Spleen (tissue), 11 donors: Measurements from ENCODE around the gene CEP128. TPM values are rescaled to one million over a fixed set of nuclear protein-coding genes. Genes with fewer than 3 reads are reported as not detected.

ENCODE experiments used
- DNase-seq: peaks from one replicate; pipeline ENCODE4 v3.0.0-alpha.2; 2020
- H3K27ac ChIP-seq, 8 donors: fragments of 200-600 bp; sonication (generic) in 7 of 8; 1 replicate in 4 of 8; 2 replicates in 4 of 8; pipeline versions ENCODE4 v1.5.0 to v1.8.0; 2016 to 2021; ENCODE audit warnings: inconsistent platforms in 4 of 8, mild to moderate bottlenecking in 4 of 8, moderate library complexity in 1 of 8
- H3K27me3 ChIP-seq, 7 donors: fragments of 200-600 bp; sonication (generic) in 6 of 7; replicated peaks in 1 of 7; 1 replicate in 4 of 7; 2 replicates in 3 of 7; pipeline versions ENCODE4 v1.5.0 to v1.8.0; 2016 to 2021; ENCODE audit warnings: inconsistent platforms in 3 of 7, mild to moderate bottlenecking in 1 of 7
- H3K36me3 ChIP-seq, 6 donors: fragments of 200-600 bp; sonication (generic) in 5 of 6; 1 replicate in 4 of 6; 2 replicates in 2 of 6; pipeline versions ENCODE4 v1.5.0 to v1.8.0; 2016 to 2021; ENCODE audit warnings: inconsistent platforms in 2 of 6
- H3K4me1 ChIP-seq, 6 donors: fragments of 200-600 bp; sonication (generic) in 5 of 6; 1 replicate in 3 of 6; 2 replicates in 3 of 6; pipeline versions ENCODE4 v1.5.0 to v1.8.0; 2016 to 2021; ENCODE audit warnings: inconsistent platforms in 3 of 6
- H3K4me3 ChIP-seq, 8 donors: fragments of 200-600 bp; sonication (generic) in 7 of 8; 1 replicate in 4 of 8; 2 replicates in 4 of 8; pipeline versions ENCODE4 v1.5.0 to v1.8.0; 2016 to 2021; ENCODE audit warnings: inconsistent platforms in 4 of 8, mild to moderate bottlenecking in 4 of 8, moderate library complexity in 2 of 8
- H3K9me3 ChIP-seq, 8 donors: fragments of 200-600 bp; sonication (generic) in 7 of 8; 1 replicate in 4 of 8; 2 replicates in 4 of 8; pipeline versions ENCODE4 v1.5.0 to v1.8.0; 2016 to 2021; ENCODE audit warnings: inconsistent platforms in 4 of 8
- CTCF ChIP-seq, 11 experiments: fragments of 200-600 bp in 7 of 11; fragments of 450-650 bp in 4 of 11; sonication (generic) in 4 of 11; IDR thresholded peaks in 8 of 11; conservative IDR thresholded peaks in 3 of 11; 1 replicate in 7 of 11; 2 replicates in 4 of 11; pipeline versions ENCODE4 v1.4.0 to v1.8.0; 2016 to 2021; ENCODE audit warnings: antibody characterized with exemption in 11 of 11, inconsistent platforms in 4 of 11, mild to moderate bottlenecking in 1 of 11
- POLR2A ChIP-seq, 3 donors: fragments of 450-650 bp; IDR thresholded peaks; one replicate each; pipeline ENCODE4 v1.5.1; 2017; ENCODE audit warnings: antibody characterized with exemption in 3 of 3, mild to moderate bottlenecking in 1 of 3
- POLR2AphosphoS5 ChIP-seq, 3 donors: sonication (generic); formaldehyde crosslinking; IDR thresholded peaks; one replicate each; pipeline ENCODE4 v1.5.1; 2017; ENCODE audit warnings: antibody characterized with exemption in 3 of 3
- WGBS, 5 donors: extraction: QIAGEN DNeasy Blood & Tissue Kit in 3 of 5; methylation state at CpG; one replicate each; pipeline versions ENCODE4 v1.1.5 to v1.1.7; 2013 to 2018; 5-methylcytosine and 5-hydroxymethylcytosine counted together
- intact Hi-C: fragments of 100-400 bp; cut with DNase I; formaldehyde crosslinking; loops from one replicate; pipeline ENCODE4 v1.15.0; 2023; ENCODE audit warnings: low total_unique reads
- polyA plus RNA-seq, 3 donors: library from polyadenylated mRNA; stranded (reverse); fragments of 200-250 nt; gene quantifications; one replicate each; pipeline ENCODE4 v1.2.1, GENCODE V29; 2013
- total RNA-seq, 7 donors: library from RNA; depleted of rRNA in 3 of 7; stranded (reverse); fragments of >200 nt in 3 of 7; fragmentation: NEBNext Ultra II Directional in 4 of 7; extraction: Animal tissue kit (Norgen Biotek cat#: 25700) in 4 of 7; gene quantifications; one replicate each; pipeline versions ENCODE4 v1.1.0 to v1.2.1, GENCODE V29; 2016 to 2021
- donor health status: healthy with polysubstance abuse.
- donor health status: DM: no; HTN: no; CAD: no; lungs with moderate emphysema.
- donor health status: DM: no; HTN: no; CAD: no.
- donor health status: Bipolar disorder and iron deficiency.
- donor health status: healthy.
- donor health status: DM: no; HTN: no; CAD: no.
- donor health status: DM: yes; HTN: yes; CAD: no.

Gene CEP128
- total and polyA plus RNA-seq, 10 donors, result 1.5 to 34.2 (median 15.7) TPM

GRCh38 chr14:80560800-80561657, 380.5 kb downstream of the CEP128 start:
- Histone ChIP-seq H3K27ac (no peak overlapping the region), H3K4me1 (no peaks in the 10 kb centered on the region), H3K9me3 (no peaks in the 10 kb centered on the region), H3K27me3 (no peaks in the 10 kb centered on the region), H3K36me3 (no peaks in the 10 kb centered on the region), H3K4me3 (no peak overlapping the region)
- DNase-seq, result no peak
- intact Hi-C loops, result no loop called here
- WGBS, 5 donors, result 83 to 89% (median 86%) methylated on average over 5 of the region's 5 CpGs
- no peak for TF ChIP-seq POLR2A (IDR thresholded peaks at IDR 0.05)
- no peak for TF ChIP-seq POLR2AphosphoS5 (IDR thresholded peaks at IDR 0.05)
- no peak for TF ChIP-seq CTCF (IDR thresholded peaks at IDR 0.05 in 8 of 11, conservative IDR thresholded peaks at IDR 0.05 in 3 of 11)

- intact Hi-C loops, result no loop called here
- H3K27ac ChIP-seq, result no peak overlapping the region
- H3K27me3 ChIP-seq, result no peaks in the 10 kb centered on the region
- no peak for DNase-seq
- no peaks in the 10 kb centered on the region for H3K4me1 ChIP-seq
- no peaks in the 10 kb centered on the region for H3K9me3 ChIP-seq
- no peak for TF ChIP-seq POLR2AphosphoS5 (IDR thresholded peaks at IDR 0.05)
- no peak for TF ChIP-seq CTCF (IDR thresholded peaks at IDR 0.05 in 8 of 11, conservative IDR thresholded peaks at IDR 0.05 in 3 of 11)
- no peak for TF ChIP-seq POLR2A (IDR thresholded peaks at IDR 0.05)
- H3K4me3 ChIP-seq, result no peak overlapping the region
- no peaks in the 10 kb centered on the region for H3K36me3 ChIP-seq
- 95 to 99% (median 97%) methylated on average over 2 of the region's 2 CpGs for WGBS, 5 donors
Measured at GRCh38 chr14:80554139-80554538, 387.4 kb downstream of the CEP128 start.

- no peaks in the 10 kb centered on the region for H3K4me1 ChIP-seq
- H3K27me3 ChIP-seq, result no peaks in the 10 kb centered on the region
- no peaks in the 10 kb centered on the region for H3K9me3 ChIP-seq
- H3K4me3 ChIP-seq, result no peak overlapping the region
- DNase-seq, result no peak
- TF ChIP-seq POLR2AphosphoS5 (IDR thresholded peaks at IDR 0.05), result no peak
- no peak for TF ChIP-seq POLR2A (IDR thresholded peaks at IDR 0.05)
- TF ChIP-seq CTCF (IDR thresholded peaks at IDR 0.05 in 8 of 11, conservative IDR thresholded peaks at IDR 0.05 in 3 of 11), result no peak
- H3K36me3 ChIP-seq, result no peaks in the 10 kb centered on the region
- intact Hi-C loops, result no loop called here
- H3K27ac ChIP-seq, result no peak overlapping the region
- WGBS, 5 donors, result 92 to 96% (median 94%) methylated on average over 6 of the region's 6 CpGs
Measured at GRCh38 chr14:80549141-80549540, 392.4 kb downstream of the CEP128 start.

- H3K36me3 ChIP-seq, result no peaks in the 10 kb centered on the region
- WGBS, 5 donors, result 76 to 85% (median 82%) methylated on average over 4 of the region's 4 CpGs
- intact Hi-C loops, result no loop called here
- H3K27ac ChIP-seq, result no peak overlapping the region
- H3K9me3 ChIP-seq, result peaks cover 0 to 3% (median 0%) of the 10 kb centered on the region in 8 donors
- H3K27me3 ChIP-seq, result no peaks in the 10 kb centered on the region
- TF ChIP-seq CTCF (IDR thresholded peaks at IDR 0.05 in 8 of 11, conservative IDR thresholded peaks at IDR 0.05 in 3 of 11), result peak in 1 of 11 experiments; percentile 9
- no peak for TF ChIP-seq POLR2A (IDR thresholded peaks at IDR 0.05)
- H3K4me1 ChIP-seq, result no peaks in the 10 kb centered on the region
- H3K4me3 ChIP-seq, result no peak overlapping the region
- no peak for DNase-seq
Measured at GRCh38 chr14:80545935-80546854, 395.3 kb downstream of the CEP128 start.
